ENCODE results near the gene RPS27L.

GRCh38 chr15:63107895-63108546 lies 49.3 kb downstream of the RPS27L start:
- TF ChIP-seq CTCF (conservative IDR thresholded peaks at IDR 0.05; ENCODE audit: low read depth in 2 of 2) (no peak), POLR2AphosphoS5 (IDR thresholded peaks at IDR 0.05; ENCODE audit: low read depth) (no peak), EZH2 (IDR thresholded peaks at IDR 0.05; ENCODE audit: low read depth, unreplicated experiment) (no peak), REST (IDR thresholded peaks at IDR 0.05; ENCODE audit: unreplicated experiment) (no peak), CREB1 (CRISPR knock-in tag; IDR thresholded peaks at IDR 0.05; ENCODE audit: low read depth) (no peak), EZH2phosphoT487 (IDR thresholded peaks at IDR 0.05; ENCODE audit: unreplicated experiment) (no peak), ETS1 (IDR thresholded peaks at IDR 0.05) (no peak), ZNF331 (CRISPR knock-in tag; IDR thresholded peaks at IDR 0.05; ENCODE audit: low read depth) (no peak), JUNB (IDR thresholded peaks at IDR 0.05; ENCODE audit: unreplicated experiment) (no peak)

Data from GM23338 (cell line).